Kidney (tissue), 14 donors: ENCODE measurements around the gene ZNF19. TPM values are rescaled to one million over a fixed set of nuclear protein-coding genes. Genes with fewer than 3 reads are reported as not detected.
A peak's percentile ranks its signal among the peaks of the same experiment; 100 is the strongest.

Experiments
- DNase-seq, 5 donors: peaks; one replicate each; pipeline ENCODE4 v3.0.0-alpha.2; 2013 to 2020
- FAIRE-seq: peaks from 2 replicates; lab custom pipeline; 2012; peaks lifted over from hg19 to GRCh38; lab: Jason Lieb, UNC
- H3K27ac ChIP-seq, 2 donors: one replicate each; pipeline ENCODE4 v1.7.0; 2013; ENCODE audit warnings: low read depth in 2 of 2, low read length in 2 of 2, inconsistent platforms in 1 of 2
- H3K27me3 ChIP-seq: one replicate; pipeline ENCODE4 v1.7.1; 2013; ENCODE audit warnings: low read length, inconsistent platforms; ENCODE audit not compliant: control insufficient read depth, insufficient read depth
- H3K36me3 ChIP-seq, 3 donors: one replicate each; pipeline versions ENCODE4 v1.7.0 to v1.7.1; 2013; ENCODE audit warnings: low read length in 3 of 3, control low read depth in 1 of 3, inconsistent platforms in 1 of 3; ENCODE audit not compliant: insufficient read depth in 3 of 3, control insufficient read depth in 2 of 3
- H3K4me1 ChIP-seq, 3 donors: one replicate each; pipeline versions ENCODE4 v1.7.0 to v1.7.1; 2013; ENCODE audit warnings: low read length in 3 of 3, inconsistent platforms in 1 of 3, low read depth in 1 of 3; ENCODE audit not compliant: control insufficient read depth in 2 of 3, insufficient read depth in 2 of 3
- H3K4me3 ChIP-seq, 3 donors: one replicate each; pipeline versions ENCODE4 v1.7.0 to v1.8.1; 2013; ENCODE audit warnings: low read length in 3 of 3, control low read depth in 1 of 3, inconsistent platforms in 1 of 3
- H3K9ac ChIP-seq, 3 donors: one replicate each; pipeline versions ENCODE4 v1.7.0 to v1.7.1; 2013; ENCODE audit warnings: low read length in 3 of 3, control low read depth in 1 of 3, inconsistent platforms in 1 of 3
- H3K9me3 ChIP-seq, 3 donors: one replicate each; pipeline versions ENCODE4 v1.7.0 to v1.7.1; 2013; ENCODE audit warnings: low read length in 3 of 3, control low read depth in 1 of 3, inconsistent platforms in 1 of 3; ENCODE audit not compliant: control insufficient read depth in 2 of 3, insufficient read depth in 1 of 3
- CTCF ChIP-seq: IDR thresholded peaks from 3 replicates; pipeline ENCODE4 v1.5.1; 2012; ENCODE audit warnings: mild to moderate bottlenecking, moderate library complexity, borderline replicate concordance; ENCODE audit not compliant: insufficient read depth; ENCODE audit errors: extremely low read depth
- intact Hi-C: fragments of 100-400 bp; cut with DNase I; formaldehyde crosslinking; loops from one replicate; pipeline ENCODE4 v1.11.1; 2022
- polyA plus RNA-seq: library from polyadenylated mRNA; stranded (reverse); fragments of 350-450 nt; fragmentation: Illumina TruSeq; extraction: RNeasy Lipid Tissue Mini Kit (QIAGEN cat#74804); gene quantifications from one replicate; pipeline ENCODE4 v1.2.3, GENCODE V29; 2014; ENCODE audit warnings: low read depth, low replicate concordance; ENCODE audit not compliant: insufficient read depth
- total RNA-seq: library from RNA; stranded (reverse); fragmentation: NEBNext Ultra II Directional; extraction: Animal tissue kit (Norgen Biotek cat#: 25700); gene quantifications from one replicate; pipeline ENCODE4 v1.2.1, GENCODE V29; 2021
- donor health status: control.
- donor health status: control.
- donor health status: control.
- donor health status: control.
- donor health status: control.
- donor health status: DM: yes; HTN: yes; CAD: no.
- donor health status: Normal renal cell carcinoma (clear cell type).

Gene ZNF19
- total and polyA plus RNA-seq, 2 donors from 2014 or later, result 5.9 to 22.3 TPM

GRCh38 chr16:71449020-71449419 lies 40.1 kb downstream of the ZNF19 start:
- TF ChIP-seq CTCF, result no peak
- peaks cover 20 to 84% (median 41%) of the 10 kb centered on the region in 3 donors for H3K9me3 ChIP-seq
- peak overlapping the region in 1 of 3 donors; percentile 12 for H3K4me3 ChIP-seq
- peaks cover 26 to 60% (median 37%) of the 10 kb centered on the region in 3 donors for H3K36me3 ChIP-seq
- H3K9ac ChIP-seq, result no peak overlapping the region
- no peak overlapping the region for H3K27ac ChIP-seq
- intact Hi-C loops, result no loop called here
- no peak for DNase-seq
- FAIRE-seq, result no peak
- H3K4me1 ChIP-seq, result no peaks in the 10 kb centered on the region
- no peaks in the 10 kb centered on the region for H3K27me3 ChIP-seq

DNA sequence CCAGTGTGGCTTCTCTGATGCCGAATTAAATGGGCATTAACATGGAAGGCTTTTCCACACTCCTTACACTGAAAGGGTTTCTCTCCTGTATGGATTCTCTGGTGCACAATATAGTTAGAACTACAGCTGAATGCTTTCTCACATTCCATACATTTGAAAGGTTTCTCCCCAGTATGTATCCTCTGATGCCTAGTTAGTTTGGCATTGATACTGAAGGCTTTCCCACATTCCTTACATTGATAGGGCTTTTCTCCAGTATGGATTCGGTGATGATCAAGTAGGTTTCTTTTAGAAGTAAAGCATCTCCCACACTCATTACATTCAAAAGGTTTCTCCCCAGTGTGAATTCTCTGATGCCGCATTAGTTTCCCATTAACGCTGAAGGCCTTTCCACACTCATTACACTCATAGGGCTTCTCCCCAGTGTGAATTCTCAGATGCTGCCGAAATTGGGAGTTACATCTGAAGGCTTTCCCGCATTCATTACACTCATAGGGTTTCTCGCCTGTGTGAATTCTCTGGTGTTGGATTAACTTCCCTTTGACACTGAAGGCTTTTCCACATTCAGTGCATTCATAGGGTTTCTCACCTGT lies 40.8 kb downstream of the ZNF19 start:
- DNase-seq (no peak), FAIRE-seq (no peak)
- Histone ChIP-seq H3K27ac (no peak overlapping the region), H3K9me3 (peaks cover 20 to 90% (median 41%) of the 10 kb centered on the region in 3 donors), H3K9ac (no peak overlapping the region), H3K4me3 (peak overlapping the region in 1 of 3 donors; percentile 26), H3K27me3 (no peaks in the 10 kb centered on the region), H3K4me1 (no peaks in the 10 kb centered on the region), H3K36me3 (peaks cover 26 to 53% (median 37%) of the 10 kb centered on the region in 3 donors)
- no peak for TF ChIP-seq CTCF
- intact Hi-C loops, result no loop called here

- no peak overlapping the region for H3K27ac ChIP-seq
- peaks cover 6 to 8% (median 8%) of the 10 kb centered on the region in 3 donors for H3K36me3 ChIP-seq
- no peak for TF ChIP-seq CTCF
- intact Hi-C loops, result no loop called here
- no peak overlapping the region for H3K4me3 ChIP-seq
- peaks cover 8 to 55% (median 18%) of the 10 kb centered on the region in 3 donors for H3K9me3 ChIP-seq
- DNase-seq (no peak), FAIRE-seq (no peak)
- H3K27me3 ChIP-seq, result no peaks in the 10 kb centered on the region
- H3K9ac ChIP-seq, result no peak overlapping the region
- no peaks in the 10 kb centered on the region for H3K4me1 ChIP-seq
Measured at GRCh38 chr16:71443714-71444113, 45.4 kb downstream of the ZNF19 start.

GRCh38 chr16:71442051-71442440 lies 47.1 kb downstream of the ZNF19 start, which contains the start of gene TLE7:
TSS of gene TLE7 (minus strand) at chr16:71442054. CDS start at chr16:71433324, 8,730 bp downstream.
- Histone ChIP-seq H3K9me3 (peaks cover 0 to 40% (median 7%) of the 10 kb centered on the region in 3 donors), H3K4me1 (no peaks in the 10 kb centered on the region), H3K27ac (no peak within 1 kb of the TSS), H3K27me3 (no peaks in the 10 kb centered on the region), H3K4me3 (no peak within 1 kb of the TSS), H3K36me3 (no peaks in the 10 kb centered on the region), H3K9ac (no peak within 1 kb of the TSS)
- DNase-seq, result no peak
- no peak for FAIRE-seq
- no peak for TF ChIP-seq CTCF
- intact Hi-C loops, result no loop called here
